ENCODE results near the gene STK17B. TPM values are rescaled to one million over a fixed set of nuclear protein-coding genes. Genes with fewer than 3 reads are reported as not detected.
A peak's percentile ranks its signal among the peaks of the same experiment; 100 is the strongest.

STK17B gene
- total RNA-seq, 2 experiments from 2014 or later, result 237 to 250 TPM

DNA sequence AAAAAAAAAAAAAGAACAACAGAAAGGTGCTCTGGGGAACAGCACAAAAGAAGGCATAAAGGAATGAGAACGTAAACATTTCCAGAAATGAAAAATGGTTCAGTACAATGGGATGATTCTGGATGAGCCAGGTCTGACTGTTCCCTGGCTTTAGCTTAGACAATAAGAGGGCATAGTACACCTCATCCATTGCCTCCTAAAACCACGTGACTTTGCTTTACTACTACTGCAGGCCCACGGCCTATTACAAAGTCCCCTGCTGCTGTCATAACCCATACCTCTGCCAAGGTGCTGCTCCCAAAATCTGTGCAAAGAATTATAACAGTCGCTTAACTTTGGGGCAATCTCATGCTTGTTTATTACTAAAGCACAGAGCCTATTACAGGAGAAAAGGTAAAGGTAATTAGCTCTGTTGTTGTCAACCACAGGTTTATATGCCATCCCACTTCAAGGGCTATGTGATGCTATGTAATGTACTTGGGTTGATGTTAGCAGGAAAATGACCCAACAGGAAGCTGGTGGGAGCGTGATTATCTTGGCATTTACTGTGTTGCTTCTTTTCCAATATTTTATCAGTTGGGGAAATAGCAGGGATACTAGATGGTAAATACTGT, 26.8 kb downstream of the STK17B start:
- peak overlapping the region; percentile 14 for H3K4me3 Mint-ChIP-seq
- ChIA-PET CTCF (interaction anchor here (0.7 to 2.2 kb wide), 5 partner anchors 9 to 104 kb away, joined by 3 to 5 read pairs (median 3); partner anchors contain the start of gene DNAH7), POLR2A (interaction anchor here (0.6 to 1.9 kb wide), 11 partner anchors 9 to 565 kb away, joined by 3 to 10 read pairs (median 3); no protein-coding TSS in a partner anchor)
- ATAC-seq (peak; percentile 56), DNase-seq (peak; percentile 37)
- intact Hi-C loops (cut with micrococcal nuclease), result loop anchor here (5.0 kb wide), 3 partner anchors 42 to 133 kb away; no protein-coding TSS in a partner anchor
- H3K27ac Mint-ChIP-seq, result peak overlapping the region; percentile 79
- peaks cover 80% of the 10 kb centered on the region for H3K4me1 Mint-ChIP-seq (ENCODE audit: low read depth)
- H3K9me3 Mint-ChIP-seq, result no peaks in the 10 kb centered on the region
- TF ChIP-seq, protein P1, sequence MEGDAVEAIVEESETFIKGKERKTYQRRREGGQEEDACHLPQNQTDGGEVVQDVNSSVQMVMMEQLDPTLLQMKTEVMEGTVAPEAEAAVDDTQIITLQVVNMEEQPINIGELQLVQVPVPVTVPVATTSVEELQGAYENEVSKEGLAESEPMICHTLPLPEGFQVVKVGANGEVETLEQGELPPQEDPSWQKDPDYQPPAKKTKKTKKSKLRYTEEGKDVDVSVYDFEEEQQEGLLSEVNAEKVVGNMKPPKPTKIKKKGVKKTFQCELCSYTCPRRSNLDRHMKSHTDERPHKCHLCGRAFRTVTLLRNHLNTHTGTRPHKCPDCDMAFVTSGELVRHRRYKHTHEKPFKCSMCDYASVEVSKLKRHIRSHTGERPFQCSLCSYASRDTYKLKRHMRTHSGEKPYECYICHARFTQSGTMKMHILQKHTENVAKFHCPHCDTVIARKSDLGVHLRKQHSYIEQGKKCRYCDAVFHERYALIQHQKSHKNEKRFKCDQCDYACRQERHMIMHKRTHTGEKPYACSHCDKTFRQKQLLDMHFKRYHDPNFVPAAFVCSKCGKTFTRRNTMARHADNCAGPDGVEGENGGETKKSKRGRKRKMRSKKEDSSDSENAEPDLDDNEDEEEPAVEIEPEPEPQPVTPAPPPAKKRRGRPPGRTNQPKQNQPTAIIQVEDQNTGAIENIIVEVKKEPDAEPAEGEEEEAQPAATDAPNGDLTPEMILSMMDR (IDR thresholded peaks at IDR 0.05), result no peak
- H3K36me3 Mint-ChIP-seq (ENCODE audit: low read depth), result peaks cover 87% of the 10 kb centered on the region
- H3K27me3 Mint-ChIP-seq, result no peaks in the 10 kb centered on the region

- intact Hi-C loops (cut with micrococcal nuclease), result loop anchor here (5.0 kb wide), 1 partner anchor 41 kb away; no protein-coding TSS in a partner anchor
- DNase-seq (peak; percentile 45), ATAC-seq (peak; percentile 56)
- peak overlapping the region; percentile 79 for H3K27ac Mint-ChIP-seq
- ChIA-PET CTCF (interaction anchor here (1.2 to 2.2 kb wide), 6 partner anchors 8 to 105 kb away, joined by 3 to 7 read pairs (median 4); partner anchors contain the start of gene DNAH7), POLR2A (interaction anchor here (0.6 to 1.9 kb wide), 9 partner anchors 10 to 123 kb away, joined by 3 to 10 read pairs (median 3); no protein-coding TSS in a partner anchor)
- H3K36me3 Mint-ChIP-seq (ENCODE audit: low read depth), result peaks cover 86% of the 10 kb centered on the region
- no peaks in the 10 kb centered on the region for H3K9me3 Mint-ChIP-seq
- H3K4me1 Mint-ChIP-seq (ENCODE audit: low read depth), result peaks cover 73% of the 10 kb centered on the region
- peak overlapping the region; percentile 28 for H3K4me3 Mint-ChIP-seq
- H3K27me3 Mint-ChIP-seq, result no peaks in the 10 kb centered on the region
- TF ChIP-seq, protein P1 (IDR thresholded peaks at IDR 0.05), result no peak
Observed at GRCh38 chr2:196143730-196144131, 27.6 kb downstream of the STK17B start.

GRCh38 chr2:196142825-196143224, 28.6 kb downstream of the STK17B start:
- TF ChIP-seq, protein P1 (IDR thresholded peaks at IDR 0.05), result no peak
- H3K4me1 Mint-ChIP-seq (ENCODE audit: low read depth), result peaks cover 73% of the 10 kb centered on the region
- no peaks in the 10 kb centered on the region for H3K27me3 Mint-ChIP-seq
- ATAC-seq, result no peak
- ChIA-PET POLR2A (interaction anchor here (0.6 to 1.0 kb wide), 2 partner anchors 10 to 14 kb away, joined by 3 read pairs; no protein-coding TSS in a partner anchor), CTCF (interaction anchor here (2.0 kb wide), 1 partner anchor 64 kb away, joined by 7 read pairs; no protein-coding TSS in a partner anchor)
- no peak for DNase-seq
- peaks cover 90% of the 10 kb centered on the region for H3K36me3 Mint-ChIP-seq (ENCODE audit: low read depth)
- H3K9me3 Mint-ChIP-seq, result no peaks in the 10 kb centered on the region
- intact Hi-C loops (cut with micrococcal nuclease), result loop anchor here (5.0 kb wide), 1 partner anchor 41 kb away; no protein-coding TSS in a partner anchor
- peak overlapping the region; percentile 16 for H3K4me3 Mint-ChIP-seq
- peak overlapping the region; percentile 79 for H3K27ac Mint-ChIP-seq

DNA sequence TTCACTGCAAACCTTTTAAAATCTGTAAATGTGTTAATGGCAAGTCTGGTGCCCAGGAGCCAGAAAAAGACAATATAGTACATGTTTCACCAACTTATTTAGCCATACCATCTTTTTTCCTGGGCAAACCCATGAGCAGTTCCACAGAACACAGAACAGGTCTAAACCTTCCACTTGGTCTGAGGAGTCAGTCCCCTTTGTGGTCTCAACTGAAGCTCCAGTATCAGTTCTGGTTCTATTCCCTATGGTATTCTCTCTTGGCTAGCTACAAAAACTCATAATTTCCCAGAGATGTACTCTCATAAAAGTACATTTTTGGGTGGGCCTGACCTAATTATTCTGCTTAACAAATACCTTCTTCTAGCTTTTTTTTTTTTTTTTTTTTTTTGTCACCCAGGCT, 31.2 kb downstream of the STK17B start:
- CTCF ChIA-PET, result interaction anchor here (1.3 to 1.4 kb wide), 2 partner anchors 17 to 198 kb away, joined by 3 read pairs; no protein-coding TSS in a partner anchor
- H3K27me3 Mint-ChIP-seq, result no peaks in the 10 kb centered on the region
- TF ChIP-seq, protein P1 (IDR thresholded peaks at IDR 0.05), result no peak
- no peak overlapping the region for H3K4me3 Mint-ChIP-seq
- H3K27ac Mint-ChIP-seq, result peak overlapping the region; percentile 71
- DNase-seq (no peak), ATAC-seq (no peak)
- H3K4me1 Mint-ChIP-seq (ENCODE audit: low read depth), result peaks cover 66% of the 10 kb centered on the region
- H3K36me3 Mint-ChIP-seq (ENCODE audit: low read depth), result peaks cover 93% of the 10 kb centered on the region
- intact Hi-C loops (cut with micrococcal nuclease), result loop anchor here (5.0 kb wide), 1 partner anchor 38 kb away; no protein-coding TSS in a partner anchor
- POLR2A ChIA-PET, result interaction anchor here (0.6 to 1.0 kb wide), 4 partner anchors 12 to 35 kb away, joined by 3 to 4 read pairs (median 4); no protein-coding TSS in a partner anchor
- H3K9me3 Mint-ChIP-seq, result peaks cover 6% of the 10 kb centered on the region

All from activated CD8-positive, alpha-beta T cell treated with anti-CD3 and anti-CD28 coated beads for 36 hours (primary cell).